Osteocyte (in vitro differentiated cells): ENCODE results near the gene MCFD2. TPM values are rescaled to one million over a fixed set of nuclear protein-coding genes. Genes with fewer than 3 reads are reported as not detected.

Experiments used
- DNase-seq: peaks from one replicate; pipeline ENCODE4 v3.0.0; 2021; ENCODE audit warnings: mixed read lengths; ENCODE audit not compliant: unreplicated experiment; ENCODE audit errors: extremely low spot score
- H3K27ac Mint-ChIP-seq: one replicate; pipeline ENCODE4 v1.8.0; 2021; ENCODE audit warnings: mild to moderate bottlenecking, mixed read lengths; ENCODE audit not compliant: unreplicated experiment
- H3K27me3 Mint-ChIP-seq: one replicate; pipeline ENCODE4 v1.8.0; 2021; ENCODE audit warnings: mixed read lengths; ENCODE audit not compliant: unreplicated experiment
- H3K36me3 Mint-ChIP-seq: one replicate; pipeline ENCODE4 v1.8.0; 2021; ENCODE audit warnings: mixed read lengths; ENCODE audit not compliant: unreplicated experiment
- H3K4me1 Mint-ChIP-seq: one replicate; pipeline ENCODE4 v1.8.0; 2021; ENCODE audit warnings: mixed read lengths; ENCODE audit not compliant: unreplicated experiment
- H3K4me3 Mint-ChIP-seq: one replicate; pipeline ENCODE4 v1.8.0; 2021; ENCODE audit warnings: mild to moderate bottlenecking, moderate library complexity, mixed read lengths; ENCODE audit not compliant: unreplicated experiment
- H3K9me3 Mint-ChIP-seq: one replicate; pipeline ENCODE4 v1.8.0; 2021; ENCODE audit warnings: mixed read lengths; ENCODE audit not compliant: unreplicated experiment
- CTCF ChIP-seq: fragments of 200-600 bp; sonication (generic); IDR thresholded peaks from 2 replicates; pipeline ENCODE4 v1.5.0; 2021; ENCODE audit warnings: antibody characterized with exemption, mild to moderate bottlenecking, moderate library complexity
- total RNA-seq: library from RNA; stranded (reverse); gene quantifications from 2 replicates; pipeline ENCODE4 v1.2.1, GENCODE V29; 2021

The MCFD2 gene
- total RNA-seq, 1 donor from 2014 or later, result 106 TPM

GRCh38 chr2:46922606-46923005 is 7.0 kb upstream of the MCFD2 start:
- H3K27me3 Mint-ChIP-seq, result no peaks in the 10 kb centered on the region
- DNase-seq, result no peak
- peaks cover 14% of the 10 kb centered on the region for H3K9me3 Mint-ChIP-seq
- peak overlapping the region; percentile 81 for H3K27ac Mint-ChIP-seq
- TF ChIP-seq CTCF, result no peak
- H3K4me1 Mint-ChIP-seq, result peaks cover 17% of the 10 kb centered on the region
- no peak overlapping the region for H3K4me3 Mint-ChIP-seq
- H3K36me3 Mint-ChIP-seq, result peaks cover 17% of the 10 kb centered on the region

GRCh38 chr2:46921676-46922448 is 6.3 kb upstream of the MCFD2 start:
- DNase-seq, result no peak
- Mint-ChIP-seq H3K27ac (peak overlapping the region; percentile 81), H3K4me3 (no peak overlapping the region), H3K9me3 (peaks cover 11% of the 10 kb centered on the region), H3K36me3 (peaks cover 12% of the 10 kb centered on the region), H3K27me3 (no peaks in the 10 kb centered on the region), H3K4me1 (peaks cover 21% of the 10 kb centered on the region)
- no peak for TF ChIP-seq CTCF

GRCh38 chr2:46917628-46918027 is 2.0 kb upstream of the MCFD2 start:
- no peak overlapping the region for H3K27ac Mint-ChIP-seq
- no peaks in the 10 kb centered on the region for H3K9me3 Mint-ChIP-seq
- peaks cover 7% of the 10 kb centered on the region for H3K36me3 Mint-ChIP-seq
- peaks cover 53% of the 10 kb centered on the region for H3K4me1 Mint-ChIP-seq
- H3K27me3 Mint-ChIP-seq, result no peaks in the 10 kb centered on the region
- H3K4me3 Mint-ChIP-seq, result peak overlapping the region; percentile 92
- no peak for TF ChIP-seq CTCF
- no peak for DNase-seq

- no peaks in the 10 kb centered on the region for H3K9me3 Mint-ChIP-seq
- peak; percentile 94 for DNase-seq
- peak overlapping the region; percentile 96 for H3K27ac Mint-ChIP-seq
- H3K4me3 Mint-ChIP-seq, result peak overlapping the region; percentile 96
- peaks cover 12% of the 10 kb centered on the region for H3K36me3 Mint-ChIP-seq
- TF ChIP-seq CTCF, result no peak
- no peaks in the 10 kb centered on the region for H3K27me3 Mint-ChIP-seq
- H3K4me1 Mint-ChIP-seq, result peaks cover 43% of the 10 kb centered on the region
Observed at GRCh38 chr2:46915811-46916630, 415 bp upstream of the MCFD2 start.
